ENCODE measurements around the gene PPP6R1. TPM values are rescaled to one million over a fixed set of nuclear protein-coding genes. Genes with fewer than 3 reads are reported as not detected.

PPP6R1 gene
- total RNA-seq, 1 donor = 41.5 TPM

DNA sequence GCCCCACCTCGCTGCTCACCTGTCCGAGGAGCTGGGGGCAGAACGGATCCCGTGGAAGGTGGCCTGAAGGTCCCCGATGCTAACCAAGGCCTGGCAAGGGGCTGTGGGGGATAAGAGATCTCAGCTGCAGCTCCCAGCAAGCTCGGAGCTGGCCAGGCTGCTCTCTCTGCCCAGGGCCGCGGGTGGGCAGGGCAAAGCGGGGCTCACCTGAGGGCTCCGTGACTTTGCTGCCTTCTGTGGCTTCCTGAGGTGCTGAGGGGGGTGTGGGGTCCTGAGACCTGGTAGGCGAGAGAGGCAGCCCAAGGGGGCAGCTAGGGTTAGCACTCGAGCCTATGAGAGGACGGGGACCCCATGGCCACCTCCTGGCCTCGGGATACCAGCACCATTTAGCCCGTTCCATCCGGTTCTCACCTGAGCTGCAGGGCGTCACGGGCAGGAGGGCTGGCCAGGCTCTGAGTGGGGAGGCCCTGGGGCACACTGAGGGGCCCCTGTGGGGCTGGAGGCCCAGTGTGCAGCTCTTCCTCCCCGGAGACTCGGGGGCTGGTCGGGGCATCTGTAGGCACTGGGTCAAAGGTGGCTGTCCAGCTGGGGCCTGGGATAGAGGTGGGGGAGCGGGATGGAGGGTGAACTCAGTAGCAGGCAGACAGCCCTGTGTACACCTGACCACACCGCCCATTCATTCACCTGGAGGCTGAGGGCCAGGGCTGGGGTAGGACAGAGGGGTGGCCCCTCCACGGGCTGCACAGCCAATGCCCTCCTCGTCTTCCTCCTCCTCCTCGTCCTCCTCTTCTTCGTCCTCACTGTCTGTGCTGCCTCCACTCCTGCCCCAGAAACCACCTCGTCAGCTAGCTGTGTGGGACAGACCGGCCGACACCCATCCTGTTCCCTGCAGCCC lies 27.2 kb downstream of the PPP6R1 start:
- TF ChIP-seq, protein P1, sequence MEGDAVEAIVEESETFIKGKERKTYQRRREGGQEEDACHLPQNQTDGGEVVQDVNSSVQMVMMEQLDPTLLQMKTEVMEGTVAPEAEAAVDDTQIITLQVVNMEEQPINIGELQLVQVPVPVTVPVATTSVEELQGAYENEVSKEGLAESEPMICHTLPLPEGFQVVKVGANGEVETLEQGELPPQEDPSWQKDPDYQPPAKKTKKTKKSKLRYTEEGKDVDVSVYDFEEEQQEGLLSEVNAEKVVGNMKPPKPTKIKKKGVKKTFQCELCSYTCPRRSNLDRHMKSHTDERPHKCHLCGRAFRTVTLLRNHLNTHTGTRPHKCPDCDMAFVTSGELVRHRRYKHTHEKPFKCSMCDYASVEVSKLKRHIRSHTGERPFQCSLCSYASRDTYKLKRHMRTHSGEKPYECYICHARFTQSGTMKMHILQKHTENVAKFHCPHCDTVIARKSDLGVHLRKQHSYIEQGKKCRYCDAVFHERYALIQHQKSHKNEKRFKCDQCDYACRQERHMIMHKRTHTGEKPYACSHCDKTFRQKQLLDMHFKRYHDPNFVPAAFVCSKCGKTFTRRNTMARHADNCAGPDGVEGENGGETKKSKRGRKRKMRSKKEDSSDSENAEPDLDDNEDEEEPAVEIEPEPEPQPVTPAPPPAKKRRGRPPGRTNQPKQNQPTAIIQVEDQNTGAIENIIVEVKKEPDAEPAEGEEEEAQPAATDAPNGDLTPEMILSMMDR (IDR thresholded peaks at IDR 0.05; ENCODE audit: insufficient read depth, low read length) = no peak
- DNase-seq (ENCODE audit: low read depth) = no peak
- no peak overlapping the region for H3K4me3 ChIP-seq (ENCODE audit: low read depth, low read length)

DNA sequence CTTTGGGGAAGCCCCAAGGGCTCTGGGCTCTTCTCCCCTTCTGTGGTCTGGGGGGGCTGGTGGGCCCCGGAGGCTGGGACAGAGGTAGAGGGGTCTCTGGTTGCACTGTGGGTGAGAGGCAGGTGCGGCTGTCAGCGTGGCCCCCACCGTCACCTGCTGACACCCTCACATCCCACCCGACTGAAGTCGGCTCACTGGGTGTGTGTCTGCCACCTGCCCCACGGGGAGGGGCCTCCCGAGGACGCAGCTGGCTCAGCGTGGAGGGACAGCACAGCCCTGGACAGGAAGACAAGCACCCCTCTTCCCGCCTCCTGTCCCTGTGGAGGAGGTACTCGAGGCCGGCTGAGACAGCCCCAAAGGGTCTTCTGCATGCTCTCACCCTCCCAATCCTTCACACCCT lies 28.0 kb downstream of the PPP6R1 start:
- no peak for DNase-seq (ENCODE audit: low read depth)
- TF ChIP-seq, protein P1 (IDR thresholded peaks at IDR 0.05; ENCODE audit: insufficient read depth, low read length) = no peak
- no peak overlapping the region for H3K4me3 ChIP-seq (ENCODE audit: low read depth, low read length)

- DNase-seq (ENCODE audit: low read depth) = no peak
Measured at GRCh38 chr19:55230329-55230728, 28.5 kb downstream of the PPP6R1 start.

GRCh38 chr19:55229789-55230182 lies 29.0 kb downstream of the PPP6R1 start:
- no peak overlapping the region for H3K4me3 ChIP-seq (ENCODE audit: low read depth, low read length)
- TF ChIP-seq, protein P1 (IDR thresholded peaks at IDR 0.05; ENCODE audit: insufficient read depth, low read length) = no peak
- DNase-seq (ENCODE audit: low read depth) = no peak

More at GRCh38 chr19:55230329-55230728, 28.5 kb downstream of the PPP6R1 start:
- TF ChIP-seq, protein P1 (IDR thresholded peaks at IDR 0.05; ENCODE audit: insufficient read depth, low read length) = no peak
- no peak overlapping the region for H3K4me3 ChIP-seq (ENCODE audit: low read depth, low read length)

DNA sequence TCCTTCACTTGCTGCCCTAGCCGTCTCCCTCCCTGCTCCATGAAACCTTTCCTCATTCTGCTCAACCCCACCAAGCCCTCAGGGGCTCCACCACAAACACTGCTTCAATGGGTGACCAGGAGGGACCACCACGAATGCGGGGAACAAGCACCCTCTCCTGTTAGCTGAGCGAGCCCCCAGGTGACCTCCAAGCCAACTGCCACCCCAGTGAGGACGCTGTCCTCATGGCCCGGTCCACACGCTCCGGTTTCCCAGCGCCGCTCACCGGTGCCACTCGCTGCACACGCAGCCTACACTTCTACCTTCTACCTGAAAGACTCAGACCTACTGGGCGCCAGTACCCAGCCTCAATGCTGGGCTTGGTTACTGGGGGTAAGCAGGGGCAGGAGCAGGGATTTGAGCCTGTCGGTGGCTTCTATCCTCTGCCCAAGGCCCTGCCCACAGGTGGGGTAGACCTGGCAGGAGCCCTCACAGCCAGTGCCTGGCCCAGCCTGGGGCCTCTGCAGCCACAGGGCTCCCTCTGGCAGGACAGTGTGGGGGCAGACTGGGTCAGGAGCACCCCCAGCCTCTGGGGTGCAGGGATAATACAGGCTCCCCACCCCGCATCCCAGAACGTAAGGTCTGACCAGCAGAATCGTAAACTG lies 29.6 kb downstream of the PPP6R1 start:
- TF ChIP-seq, protein P1 (IDR thresholded peaks at IDR 0.05; ENCODE audit: insufficient read depth, low read length) = no peak
- DNase-seq (ENCODE audit: low read depth) = no peak
- no peak overlapping the region for H3K4me3 ChIP-seq (ENCODE audit: low read depth, low read length)

GRCh38 chr19:55228403-55229031 lies 30.3 kb downstream of the PPP6R1 start, which contains the start of gene TMEM86B:
TMEM86B (minus strand) TSS chr19:55228763; CDS start chr19:55228741, 22 bp downstream.
- DNase-seq (ENCODE audit: low read depth) = no peak
- TF ChIP-seq, protein P1 (IDR thresholded peaks at IDR 0.05; ENCODE audit: insufficient read depth, low read length) = no peak
- no peak within 1 kb of the TSS for H3K4me3 ChIP-seq (ENCODE audit: low read depth, low read length)
